Stimulated activated CD4-positive, alpha-beta T cell treated with anti-CD3 and anti-CD28 coated beads, Interleukin-1b, Interleukin-23, amount 100 ng/mL, for 1 hour (primary cell): ENCODE data around the gene TBP.
"Not testable (repeated sequence)": the region's sequence is repeated elsewhere in the genome, so short reads cannot be mapped to it uniquely, and the experiment has no call there.

Experiments used
- DNase-seq, 2 donors: peaks; one replicate each; pipeline ENCODE4 v3.0.0-alpha.2; 2020; ENCODE audit warnings: low read depth in 2 of 2

Gene TBP

DNA sequence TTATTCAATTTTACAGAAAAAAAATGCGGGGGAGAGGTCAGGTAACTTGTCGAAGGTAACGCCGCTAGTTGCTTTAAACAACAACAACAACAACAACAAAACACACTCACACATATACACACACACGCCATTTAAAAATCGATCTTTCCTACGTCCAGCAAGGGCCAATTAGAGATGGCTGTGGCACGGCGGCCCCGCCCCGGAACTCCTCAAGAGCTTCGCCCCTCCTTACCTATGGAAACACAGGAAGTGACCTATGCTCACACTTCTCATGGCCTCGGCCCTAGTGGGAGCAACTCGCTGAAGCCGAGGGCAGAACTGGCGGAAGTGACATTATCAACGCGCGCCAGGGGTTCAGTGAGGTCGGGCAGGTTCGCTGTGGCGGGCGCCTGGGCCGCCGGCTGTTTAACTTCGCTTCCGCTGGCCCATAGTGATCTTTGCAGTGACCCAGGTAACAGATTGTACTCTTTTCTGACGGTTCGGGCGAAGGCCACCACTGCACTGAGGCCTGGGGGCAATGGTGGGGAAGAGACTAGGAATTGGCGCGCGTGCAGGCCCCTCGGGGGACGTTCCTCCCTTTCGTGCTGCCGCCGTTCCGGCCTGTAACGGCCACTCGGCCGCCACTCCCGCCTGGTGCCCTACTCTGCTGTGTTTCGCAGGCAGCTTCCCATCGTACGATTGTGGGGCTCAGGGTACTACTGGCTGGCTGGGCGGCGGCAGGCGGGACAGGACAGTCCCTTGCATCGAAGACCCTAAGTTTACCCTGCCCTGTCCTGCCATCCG is at the start of gene TBP:
Gene TBP, plus strand, starts transcription at position 357 of the 783 bp plus-strand sequence. CDS start 2,661 bp downstream, outside the sequence.
- peak; percentile 85 to 93 for DNase-seq

DNA sequence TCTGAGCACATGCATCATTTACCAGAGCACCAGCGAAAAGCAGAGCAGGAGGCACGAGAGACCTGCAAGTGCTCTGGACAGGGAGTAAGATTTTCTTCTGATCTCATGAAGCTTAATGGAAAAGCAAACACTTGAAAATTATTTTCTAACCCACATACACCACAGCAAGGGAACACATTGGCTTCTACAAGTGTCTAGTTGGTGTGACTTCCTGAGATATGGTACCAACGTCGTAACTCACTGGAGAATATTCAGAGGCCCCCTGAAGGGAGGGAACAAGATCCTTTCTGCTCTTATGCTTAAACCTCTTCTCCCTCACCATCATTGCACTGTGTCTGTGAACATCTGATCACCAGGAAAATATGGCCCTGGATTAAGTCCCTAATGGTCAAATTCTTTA is 49.7 kb upstream of the TBP start:
- DNase-seq: no peak

DNA sequence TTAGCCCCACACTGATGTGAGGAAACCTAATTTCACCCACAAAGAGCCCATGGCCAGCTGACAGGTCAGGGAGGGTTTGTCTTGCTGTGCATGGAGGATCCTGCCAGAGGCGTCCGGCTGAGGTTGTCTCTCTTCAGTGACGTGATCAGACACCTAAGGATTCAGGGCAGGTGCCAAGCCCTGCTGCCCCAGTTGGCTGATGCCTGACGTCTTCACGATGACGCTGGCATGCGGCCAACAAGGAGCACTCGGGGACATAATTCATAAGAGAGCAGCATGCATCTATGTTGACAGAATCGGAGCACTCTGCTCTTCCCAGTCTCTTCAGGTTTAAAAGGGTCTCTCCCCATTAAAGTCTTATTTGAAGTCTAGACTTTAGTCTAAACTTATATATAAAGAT is 48.9 kb upstream of the TBP start:
- DNase-seq: no peak

DNA sequence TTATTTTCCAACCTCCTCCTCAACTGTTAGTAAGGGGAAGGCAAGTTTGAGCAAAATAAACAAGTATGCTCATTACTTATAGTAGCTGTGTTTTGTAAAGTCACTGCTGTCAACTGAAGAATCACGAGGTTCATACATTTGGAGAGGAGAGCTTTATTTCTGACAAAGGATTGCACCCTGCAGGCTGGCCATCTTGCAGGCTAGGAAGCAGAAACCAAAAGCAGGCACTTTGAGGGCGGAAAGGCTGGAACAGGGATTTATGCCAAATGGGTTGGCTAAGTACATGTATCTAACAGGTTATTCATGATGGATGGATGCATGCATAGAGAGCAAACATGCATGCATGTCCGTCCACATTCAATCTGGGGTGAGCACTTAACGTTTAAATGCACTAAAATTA is 47.7 kb upstream of the TBP start:
- no peak for DNase-seq

DNA sequence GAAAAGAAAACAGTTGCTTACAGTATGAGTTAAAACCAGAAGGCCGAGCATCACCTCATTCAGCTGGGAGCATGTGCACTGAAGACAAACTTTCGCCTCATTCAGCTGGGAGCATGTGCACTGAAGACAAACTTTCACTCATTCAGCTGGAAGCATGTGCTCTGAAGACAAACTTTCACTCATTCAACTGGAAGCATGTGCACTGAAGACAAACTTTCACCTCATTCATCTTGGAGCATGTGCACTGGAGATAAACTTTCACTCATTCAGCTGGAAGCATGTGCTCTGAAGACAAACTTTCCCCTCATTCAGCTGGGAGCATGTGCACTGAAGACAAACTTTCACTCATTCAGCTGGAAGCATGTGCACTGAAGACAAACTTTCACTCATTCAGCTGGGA is 46.4 kb upstream of the TBP start:
- DNase-seq: not testable (repeated sequence)

DNA sequence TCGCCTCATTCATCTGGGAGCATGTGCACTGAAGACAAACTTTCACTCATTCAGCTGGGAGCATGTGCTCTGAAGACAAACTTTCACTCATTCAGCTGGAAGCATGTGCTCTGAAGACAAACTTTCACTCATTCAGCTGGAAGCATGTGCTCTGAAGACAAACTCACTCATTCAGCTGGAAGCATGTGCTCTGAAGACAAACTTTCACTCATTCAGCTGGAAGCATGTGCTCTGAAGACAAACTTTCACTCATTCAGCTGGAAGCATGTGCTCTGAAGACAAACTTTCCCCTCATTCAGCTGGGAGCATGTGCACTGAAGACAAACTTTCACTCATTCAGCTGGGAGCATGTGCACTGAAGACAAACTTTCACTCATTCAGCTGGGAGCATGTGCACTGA is 45.9 kb upstream of the TBP start:
- not testable (repeated sequence) for DNase-seq

DNA sequence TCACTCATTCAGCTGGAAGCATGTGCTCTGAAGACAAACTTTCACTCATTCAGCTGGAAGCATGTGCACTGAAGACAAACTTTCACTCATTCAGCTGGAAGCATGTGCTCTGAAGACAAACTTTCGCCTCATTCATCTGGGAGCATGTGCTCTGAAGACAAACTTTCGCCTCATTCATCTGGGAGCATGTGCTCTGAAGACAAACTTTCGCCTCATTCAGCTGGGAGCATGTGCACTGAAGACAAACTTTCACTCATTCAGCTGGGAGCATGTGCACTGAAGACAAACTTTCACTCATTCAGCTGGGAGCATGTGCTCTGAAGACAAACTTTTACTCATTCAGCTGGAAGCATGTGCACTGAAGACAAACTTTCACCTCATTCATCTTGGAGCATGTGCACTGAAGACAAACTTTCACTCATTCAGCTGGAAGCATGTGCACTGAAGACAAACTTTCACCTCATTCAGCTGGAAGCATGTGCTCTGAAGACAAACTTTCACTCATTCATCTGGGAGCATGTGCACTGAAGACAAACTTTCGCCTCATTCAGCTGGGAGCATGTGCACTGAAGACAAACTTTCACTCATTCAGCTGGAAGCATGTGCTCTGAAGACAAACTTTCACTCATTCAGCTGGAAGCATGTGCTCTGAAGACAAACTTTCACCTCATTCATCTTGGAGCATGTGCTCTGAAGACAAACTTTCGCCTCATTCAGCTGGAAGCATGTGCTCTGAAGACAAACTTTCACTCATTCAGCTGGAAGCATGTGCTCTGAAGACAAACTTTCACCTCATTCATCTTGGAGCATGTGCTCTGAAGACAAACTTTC is 45.1 kb upstream of the TBP start:
- DNase-seq: not testable (repeated sequence)

DNA sequence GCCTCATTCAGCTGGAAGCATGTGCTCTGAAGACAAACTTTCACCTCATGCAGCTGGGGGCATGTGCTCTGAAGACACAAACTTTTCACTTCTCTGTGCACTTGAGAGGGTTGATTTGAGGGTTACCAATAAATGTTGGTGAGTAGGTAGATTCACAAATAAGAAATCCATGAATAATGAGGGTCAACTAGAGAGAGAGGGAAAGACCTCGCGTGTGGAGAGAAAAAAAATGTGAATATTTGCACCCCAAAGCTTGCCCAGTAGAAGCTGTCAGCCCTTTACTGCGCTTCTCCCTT is 44.5 kb upstream of the TBP start:
- DNase-seq: no peak

DNA sequence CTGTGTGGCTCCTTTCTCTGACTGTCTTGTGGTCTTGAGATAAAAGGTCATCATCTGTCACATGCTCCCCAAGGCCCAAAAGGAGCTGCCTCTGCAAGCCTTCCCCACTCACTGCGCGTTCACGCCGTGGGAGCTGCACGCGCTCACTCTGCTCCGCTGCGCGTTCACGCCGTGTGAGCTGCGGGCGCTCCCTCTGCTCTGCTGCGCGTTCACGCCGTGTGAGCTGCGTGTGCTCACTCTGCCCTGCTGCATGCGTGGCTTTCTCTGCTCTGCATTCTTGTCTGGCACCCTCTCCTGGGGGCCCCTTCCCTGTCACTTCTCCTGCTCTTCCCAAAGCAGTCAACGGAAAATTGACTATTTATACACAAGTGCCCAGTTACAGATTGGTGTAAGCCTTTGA is 43.5 kb upstream of the TBP start:
- DNase-seq: no peak

DNA sequence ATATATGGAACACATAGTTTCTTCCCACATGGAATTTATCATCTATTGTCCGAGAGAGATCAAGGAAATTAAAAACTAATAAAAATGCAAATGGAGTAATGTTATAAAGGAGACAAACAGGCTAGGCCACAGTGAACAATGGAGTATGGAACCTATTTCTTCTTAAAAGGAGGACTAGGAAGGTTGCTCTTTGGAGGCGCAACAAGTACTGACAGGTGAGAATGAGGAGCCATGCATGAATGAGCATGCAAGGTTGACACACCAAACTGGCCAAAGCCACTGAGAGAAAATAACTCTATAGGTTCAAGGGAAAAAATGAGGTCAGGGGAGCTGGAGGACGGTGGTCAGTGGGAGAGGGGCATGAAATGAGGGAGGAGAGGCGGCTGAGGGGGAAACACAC is 41.9 kb upstream of the TBP start:
- no peak for DNase-seq

DNA sequence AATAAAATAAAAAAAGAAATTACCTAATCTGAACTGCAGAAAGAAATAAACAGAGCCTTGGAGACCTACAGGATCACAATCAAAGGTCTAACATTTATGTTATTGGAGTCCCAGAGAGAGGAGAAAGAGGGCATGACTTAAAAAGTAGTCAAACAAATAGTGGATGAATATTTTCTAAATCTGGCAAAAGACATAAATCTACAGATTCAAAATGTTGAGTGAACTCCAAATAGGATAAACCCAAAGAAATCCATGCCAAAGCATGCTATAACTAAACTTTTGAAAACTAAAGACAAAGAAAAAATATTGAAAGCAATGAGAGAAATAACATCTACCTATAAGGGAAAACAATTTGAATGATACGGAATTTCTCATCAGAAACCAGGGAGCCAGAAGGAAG is 39.3 kb upstream of the TBP start:
- no peak for DNase-seq

DNA sequence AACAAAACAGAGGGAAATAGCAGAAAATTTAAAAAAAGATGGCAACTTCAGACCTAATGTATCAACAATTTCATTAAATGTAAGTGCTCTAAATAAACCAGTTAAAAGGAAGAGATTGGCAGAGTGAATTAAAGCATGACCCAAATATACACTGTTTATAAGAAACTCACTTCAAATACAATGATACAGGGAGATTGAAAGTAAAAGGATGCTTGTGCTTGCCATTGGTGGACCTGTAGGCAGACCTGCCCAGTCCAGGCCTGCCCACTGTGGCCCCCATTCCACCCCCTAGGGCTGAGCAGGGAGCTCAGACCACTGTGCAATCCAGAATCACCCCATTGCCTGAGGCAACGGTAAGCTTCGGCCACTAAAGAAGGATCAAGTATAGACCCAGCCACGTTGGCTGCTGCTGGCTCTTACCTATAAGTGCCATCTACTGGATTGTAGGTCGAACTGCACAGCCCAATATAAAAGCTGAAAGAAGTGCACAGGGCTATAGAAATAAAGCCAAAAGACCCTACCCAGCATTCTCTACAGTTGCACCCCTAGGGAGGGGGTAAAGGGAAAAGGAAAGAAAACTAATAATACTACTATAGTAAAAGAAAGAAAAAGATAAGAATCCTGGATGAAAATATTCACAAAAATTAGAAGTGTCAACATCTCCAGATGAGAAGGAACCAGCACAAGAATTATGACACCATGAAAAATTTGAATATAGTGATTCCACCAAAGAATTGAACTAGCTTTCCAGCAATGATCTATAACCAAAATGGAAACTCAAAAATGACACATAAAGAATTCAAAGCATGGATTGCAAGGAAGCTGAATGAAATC is 37.2 kb upstream of the TBP start:
- no peak for DNase-seq

DNA sequence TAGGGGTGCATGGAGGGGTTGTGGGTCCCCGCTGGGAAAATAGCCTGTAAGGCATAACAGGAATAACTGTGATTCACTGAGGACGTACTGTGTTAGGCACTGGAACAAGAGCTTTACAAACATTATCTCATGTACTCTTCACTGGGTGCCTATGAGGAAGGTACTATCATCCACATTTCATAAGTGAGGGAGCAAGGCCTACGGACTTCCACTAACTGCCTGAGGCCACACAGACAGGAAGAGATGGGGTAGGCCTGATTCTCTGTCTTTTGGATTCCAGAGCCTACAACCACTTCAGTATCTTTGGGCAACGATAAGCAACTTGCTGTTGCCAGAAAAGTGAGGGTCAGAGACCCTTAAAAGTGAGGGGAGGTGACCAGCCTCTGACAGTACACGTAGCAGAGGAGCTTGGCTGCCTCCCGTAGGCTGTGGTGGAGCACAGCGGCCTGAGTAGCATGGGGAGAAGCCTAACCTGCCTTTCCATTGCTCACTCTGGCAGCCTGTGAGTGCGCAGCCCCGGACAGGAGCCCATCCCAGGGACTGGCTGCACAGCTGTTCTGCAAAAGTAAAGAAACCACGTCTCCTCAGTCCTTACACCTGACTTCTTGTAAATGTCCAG is 31.5 kb upstream of the TBP start:
- DNase-seq: no peak

DNA sequence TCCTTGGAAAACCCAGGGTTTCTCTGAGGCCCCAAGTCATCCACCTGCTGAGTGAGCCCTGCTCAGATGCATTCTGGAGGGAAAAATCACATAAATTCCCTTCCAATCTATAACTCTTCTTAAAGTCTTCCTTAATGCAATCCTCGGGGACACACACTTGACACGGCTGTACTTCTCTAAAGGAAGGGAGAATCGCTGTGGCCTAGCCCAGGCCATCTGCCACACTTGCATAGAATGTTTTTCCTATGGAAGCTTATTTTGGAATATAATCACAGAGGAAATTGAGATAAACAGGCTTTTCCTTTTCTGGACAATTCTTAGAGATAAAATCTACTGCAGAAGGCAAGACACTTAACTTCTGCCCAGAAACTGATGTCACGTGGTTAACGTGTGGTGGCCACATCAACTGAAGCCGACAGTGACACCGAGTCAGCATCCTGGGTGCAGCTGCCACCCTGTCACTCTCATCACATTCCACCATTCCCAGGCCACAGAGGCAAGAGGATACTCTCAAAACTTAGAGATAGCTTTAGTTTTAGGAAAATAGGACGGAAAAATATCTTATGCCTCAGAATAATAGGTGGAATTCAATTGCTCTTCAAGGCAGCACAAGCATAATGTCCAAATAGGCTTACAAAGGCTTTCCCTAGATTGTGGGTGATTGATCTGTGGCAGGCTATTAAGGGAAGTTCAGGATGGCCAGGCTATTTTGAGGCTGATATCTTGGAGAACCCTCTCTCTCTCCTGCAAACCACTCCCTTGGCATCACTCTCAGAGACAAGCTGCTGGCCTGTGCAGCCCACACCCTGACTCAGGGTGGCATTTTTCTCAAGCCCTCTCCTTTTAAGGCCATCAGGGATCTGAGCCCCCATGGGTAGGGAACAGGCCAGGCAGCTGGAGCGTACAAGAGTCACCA is 30.7 kb upstream of the TBP start:
- DNase-seq: no peak

DNA sequence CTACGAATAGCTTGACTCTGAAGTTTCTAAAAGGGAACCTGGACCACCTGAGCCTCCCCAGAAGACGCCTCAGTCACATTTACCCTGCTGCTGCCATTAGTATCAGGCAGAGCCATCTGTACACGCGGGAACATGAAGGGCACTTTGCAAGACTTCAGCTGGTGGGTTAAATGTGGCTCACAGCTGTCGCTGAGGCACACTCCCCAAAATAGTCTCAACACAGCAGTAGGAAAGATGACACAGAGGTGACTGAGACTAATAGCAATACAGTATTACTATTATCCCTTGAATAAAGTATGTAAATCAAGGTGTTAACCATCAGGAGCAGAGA is 30.0 kb upstream of the TBP start:
- DNase-seq: no peak

DNA sequence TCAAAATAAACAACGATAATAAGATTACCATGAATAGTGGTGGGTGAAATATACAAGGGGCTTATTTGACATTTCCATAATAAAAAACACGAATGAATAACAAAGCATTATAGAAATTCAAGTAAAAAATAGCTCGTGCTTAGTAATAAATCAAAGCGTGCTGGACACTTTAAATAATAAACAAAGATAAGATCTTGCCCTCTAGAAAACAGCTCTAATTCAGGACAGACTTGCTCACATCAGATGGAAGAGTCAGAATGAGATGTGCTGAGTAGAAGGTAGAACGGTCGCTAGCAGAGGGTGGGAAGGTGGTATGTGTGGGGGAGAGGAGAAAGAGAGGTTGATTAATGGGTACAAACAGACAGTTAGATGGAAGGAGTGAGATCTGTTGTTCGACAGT is 28.4 kb upstream of the TBP start:
- no peak for DNase-seq

DNA sequence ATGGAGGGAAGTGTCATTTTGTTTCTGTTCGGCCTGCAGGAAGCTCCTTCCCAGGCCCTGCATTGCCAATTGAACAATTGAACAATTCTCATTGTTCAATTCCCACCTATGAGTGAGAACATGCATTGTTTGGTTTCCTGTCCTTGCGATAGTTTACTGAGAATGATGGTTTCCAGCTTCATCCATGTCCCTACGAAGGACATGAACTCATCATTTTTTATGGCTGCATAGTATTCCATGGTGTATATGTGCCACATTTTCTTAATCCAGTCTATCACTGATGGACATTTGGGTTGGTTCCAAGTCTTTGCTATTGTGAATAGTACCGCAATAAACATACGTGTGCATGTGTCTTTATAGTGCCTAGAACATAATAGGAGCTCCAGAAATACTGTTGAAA is 26.2 kb upstream of the TBP start:
- not testable (repeated sequence) for DNase-seq

DNA sequence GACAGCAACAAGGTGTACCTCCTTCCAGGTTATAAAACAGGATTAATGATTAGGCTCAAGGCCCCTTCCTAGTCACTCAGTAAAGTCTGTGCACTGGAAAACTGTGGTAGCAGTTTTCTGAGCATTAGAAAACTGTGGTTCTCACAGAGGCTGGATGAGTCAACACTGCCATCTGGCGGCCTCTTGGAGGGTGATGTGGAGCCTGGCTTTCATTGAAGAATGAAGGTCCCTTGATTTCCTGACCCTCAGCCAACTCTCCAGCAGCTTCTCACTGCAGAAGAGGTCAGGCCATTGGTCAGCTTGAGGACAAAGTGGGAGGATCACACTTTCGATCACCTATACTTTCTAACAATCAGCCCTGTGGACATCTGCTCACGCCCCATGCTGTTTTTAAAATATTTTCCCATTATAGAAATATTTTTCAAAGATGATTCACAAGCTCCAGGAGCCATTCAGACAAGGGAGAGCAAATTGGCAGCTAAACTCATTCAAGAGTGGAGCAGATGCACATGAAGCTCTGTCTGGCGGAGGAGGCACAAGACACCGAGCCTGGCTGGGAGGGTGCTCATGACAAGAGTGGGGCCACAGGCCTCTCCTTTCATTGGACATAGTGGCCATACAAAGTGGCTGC is 24.2 kb upstream of the TBP start:
- peak in 1 of 2 donors; percentile 34 for DNase-seq

DNA sequence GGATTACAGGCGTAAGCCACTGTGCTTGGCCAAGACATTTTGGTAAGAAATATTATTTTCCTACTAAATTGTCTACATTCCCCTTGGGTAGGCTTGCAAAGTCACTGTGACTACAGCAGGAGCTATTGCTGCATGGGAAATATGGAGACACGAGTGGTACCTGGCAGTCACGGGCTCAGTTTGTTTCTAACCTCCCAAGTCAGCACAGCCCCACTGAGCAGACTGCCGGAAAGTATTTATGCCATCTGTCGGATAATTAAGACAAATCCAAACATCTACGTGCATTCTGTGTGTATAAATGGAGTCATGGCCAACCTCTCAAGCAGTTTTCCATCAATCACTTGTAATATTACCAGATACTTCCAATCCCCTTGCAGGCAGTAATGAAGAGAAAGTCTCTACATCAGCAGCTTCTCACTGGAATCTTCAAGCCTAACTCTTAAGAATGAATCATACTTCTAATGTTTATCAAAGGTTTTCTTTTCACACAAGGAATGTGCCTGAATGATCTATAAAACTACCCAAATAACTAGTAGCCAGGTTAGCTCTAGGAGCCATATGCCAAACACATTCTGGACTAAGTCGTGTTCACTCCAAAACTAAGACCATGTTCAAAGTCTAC is 21.2 kb upstream of the TBP start:
- DNase-seq: no peak

DNA sequence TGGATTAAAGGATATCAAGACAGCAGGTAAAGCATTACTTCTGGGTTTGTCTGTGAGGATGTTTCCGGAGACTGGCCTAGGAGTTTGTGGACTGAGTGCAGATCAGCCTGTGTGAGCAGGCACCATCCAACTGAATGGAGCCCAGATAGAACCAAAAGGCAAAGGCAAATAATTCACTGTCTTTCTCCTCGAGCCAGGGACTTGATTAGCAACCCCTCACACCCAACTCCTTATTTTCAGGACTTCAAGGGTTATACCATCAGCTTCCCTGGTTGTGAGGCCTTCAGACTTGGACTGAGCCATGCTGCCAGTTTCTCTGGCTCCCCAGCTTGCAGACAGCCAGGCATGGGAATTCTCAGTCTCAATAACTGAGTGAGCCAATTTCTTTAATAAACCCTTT is 20.4 kb upstream of the TBP start:
- DNase-seq: no peak
